ENCODE measurements around the gene CHML. TPM values are rescaled to one million over a fixed set of nuclear protein-coding genes. Genes with fewer than 3 reads are reported as not detected.

The CHML gene
- total RNA-seq, 1 experiment from 2014 or later = 15.4 TPM

GRCh38 chr1:241610056-241610815, 29.9 kb downstream of the CHML start:
- H3K27me3 ChIP-seq = no peaks in the 10 kb centered on the region; the same call in none of the 2 replicates
- no peaks in the 10 kb centered on the region for H3K36me3 ChIP-seq
- H3K9me3 ChIP-seq = no peaks in the 10 kb centered on the region
- peak; percentile 70 for DNase-seq
- H3K4me3 ChIP-seq = no peak overlapping the region

GRCh38 chr1:241608379-241609033, 31.7 kb downstream of the CHML start:
- no peak for DNase-seq
- H3K36me3 ChIP-seq = no peaks in the 10 kb centered on the region

GRCh38 chr1:241607497-241607896, 32.7 kb downstream of the CHML start:
- Histone ChIP-seq H3K36me3 (no peaks in the 10 kb centered on the region), H3K27me3 (no peaks in the 10 kb centered on the region; the same call in none of the 2 replicates), H3K4me3 (no peak overlapping the region), H3K9me3 (no peaks in the 10 kb centered on the region)
- DNase-seq = no peak

More at GRCh38 chr1:241608379-241609033, 31.7 kb downstream of the CHML start:
- Histone ChIP-seq H3K9me3 (no peaks in the 10 kb centered on the region), H3K4me3 (no peak overlapping the region), H3K27me3 (no peaks in the 10 kb centered on the region; the same call in none of the 2 replicates)

- Histone ChIP-seq H3K36me3 (no peaks in the 10 kb centered on the region), H3K4me3 (no peak overlapping the region), H3K9me3 (no peaks in the 10 kb centered on the region), H3K27me3 (no peaks in the 10 kb centered on the region; the same call in none of the 2 replicates)
- no peak for DNase-seq
These were observed 33.6 kb downstream of the CHML start for GRCh38 chr1:241606544-241606943.

GRCh38 chr1:241605146-241605805, 34.9 kb downstream of the CHML start:
- Histone ChIP-seq H3K36me3 (no peaks in the 10 kb centered on the region), H3K27me3 (no peaks in the 10 kb centered on the region; the same call in none of the 2 replicates), H3K9me3 (no peaks in the 10 kb centered on the region), H3K4me3 (no peak overlapping the region)
- no peak for DNase-seq

- Histone ChIP-seq H3K36me3 (no peaks in the 10 kb centered on the region), H3K4me3 (no peak overlapping the region), H3K9me3 (no peaks in the 10 kb centered on the region), H3K27me3 (no peaks in the 10 kb centered on the region; the same call in 1 of the 2 replicates)
- peak; percentile 47 for DNase-seq
These were observed 36.4 kb downstream of the CHML start for GRCh38 chr1:241603731-241604245.

- Histone ChIP-seq H3K9me3 (no peaks in the 10 kb centered on the region), H3K4me3 (no peak overlapping the region), H3K36me3 (no peaks in the 10 kb centered on the region), H3K27me3 (no peaks in the 10 kb centered on the region)
- no peak for DNase-seq
These were observed 39.7 kb downstream of the CHML start for GRCh38 chr1:241600496-241600901.

- no peaks in the 10 kb centered on the region for H3K9me3 ChIP-seq
- H3K27me3 ChIP-seq = no peaks in the 10 kb centered on the region
- no peak for DNase-seq
- no peaks in the 10 kb centered on the region for H3K36me3 ChIP-seq
- H3K4me3 ChIP-seq = no peak overlapping the region
These were observed 41.9 kb downstream of the CHML start for GRCh38 chr1:241598249-241598648.

GRCh38 chr1:241596633-241597032, 43.5 kb downstream of the CHML start:
- H3K27me3 ChIP-seq = no peaks in the 10 kb centered on the region
- DNase-seq = no peak
- no peaks in the 10 kb centered on the region for H3K36me3 ChIP-seq
- no peaks in the 10 kb centered on the region for H3K9me3 ChIP-seq
- no peak overlapping the region for H3K4me3 ChIP-seq

- Histone ChIP-seq H3K4me3 (no peak overlapping the region), H3K27me3 (no peaks in the 10 kb centered on the region), H3K9me3 (no peaks in the 10 kb centered on the region), H3K36me3 (no peaks in the 10 kb centered on the region)
- DNase-seq = no peak
These were observed 47.0 kb downstream of the CHML start for GRCh38 chr1:241593186-241593585.

GRCh38 chr1:241592273-241592958, 47.8 kb downstream of the CHML start:
- no peak for DNase-seq
- no peaks in the 10 kb centered on the region for H3K36me3 ChIP-seq
- no peak overlapping the region for H3K4me3 ChIP-seq
- no peaks in the 10 kb centered on the region for H3K9me3 ChIP-seq
- no peaks in the 10 kb centered on the region for H3K27me3 ChIP-seq

GRCh38 chr1:241591736-241592135, 48.4 kb downstream of the CHML start:
- H3K36me3 ChIP-seq = no peaks in the 10 kb centered on the region
- no peaks in the 10 kb centered on the region for H3K27me3 ChIP-seq
- no peaks in the 10 kb centered on the region for H3K9me3 ChIP-seq
- H3K4me3 ChIP-seq = no peak overlapping the region
- no peak for DNase-seq

- H3K27me3 ChIP-seq = no peaks in the 10 kb centered on the region
- no peaks in the 10 kb centered on the region for H3K9me3 ChIP-seq
- DNase-seq = peak; percentile 31
- no peak overlapping the region for H3K4me3 ChIP-seq
- H3K36me3 ChIP-seq = no peaks in the 10 kb centered on the region
These were observed 48.9 kb downstream of the CHML start for GRCh38 chr1:241591317-241591716.

GRCh38 chr1:241590719-241591118, 49.5 kb downstream of the CHML start:
- H3K36me3 ChIP-seq = no peaks in the 10 kb centered on the region
- H3K27me3 ChIP-seq = no peaks in the 10 kb centered on the region
- H3K9me3 ChIP-seq = no peaks in the 10 kb centered on the region
- no peak overlapping the region for H3K4me3 ChIP-seq
- no peak for DNase-seq

All from MG63 (cell line).